ENCODE results near the gene SERHL2.
"Not testable (repeated sequence)": the region's sequence is repeated elsewhere in the genome, so short reads cannot be mapped to it uniquely, and the experiment has no call there.

The SERHL2 gene

GRCh38 chr22:42610186-42610585 is 56.4 kb downstream of the SERHL2 start:
- DNase-seq = no peak

GRCh38 chr22:42611051-42611450 is 57.3 kb downstream of the SERHL2 start:
- DNase-seq = no peak

GRCh38 chr22:42612336-42612735 is 58.6 kb downstream of the SERHL2 start:
- no peak for DNase-seq

- DNase-seq = no peak
Observed at GRCh38 chr22:42613872-42614301, 60.1 kb downstream of the SERHL2 start.

- peak; percentile 98 for DNase-seq
Observed at GRCh38 chr22:42614312-42615091, 60.7 kb downstream of the SERHL2 start, which contains the start of gene POLDIP3. Gene POLDIP3 (minus strand): TSS chr22:42614883. CDS start chr22:42614857, 26 bp downstream.

- peak; percentile 93 for DNase-seq
Observed at GRCh38 chr22:42615092-42615859, 61.5 kb downstream of the SERHL2 start.

GRCh38 chr22:42615860-42616175 is 62.1 kb downstream of the SERHL2 start:
- not testable (repeated sequence) for DNase-seq

GRCh38 chr22:42617155-42617983 is 63.6 kb downstream of the SERHL2 start:
- DNase-seq = no peak

GRCh38 chr22:42619261-42620063 is 65.7 kb downstream of the SERHL2 start:
- no peak for DNase-seq

GRCh38 chr22:42620084-42620483 is 66.3 kb downstream of the SERHL2 start:
- DNase-seq = no peak

GRCh38 chr22:42621505-42622002 is 67.8 kb downstream of the SERHL2 start:
- DNase-seq = peak; percentile 62

GRCh38 chr22:42622061-42622710 is 68.4 kb downstream of the SERHL2 start:
- DNase-seq = no peak

GRCh38 chr22:42623301-42623751 is 69.6 kb downstream of the SERHL2 start:
- no peak for DNase-seq
